Limb (tissue), 2 donors: ENCODE measurements around the gene ACVRL1.
"Not testable (repeated sequence)": the region's sequence is repeated elsewhere in the genome, so short reads cannot be mapped to it uniquely, and the experiment has no call there.

Experiments
- DNase-seq, 2 donors: peaks; one replicate each; pipeline ENCODE4 v3.0.0-alpha.2; 2016; ENCODE audit errors: extremely low spot score in 2 of 2

The ACVRL1 gene

DNA sequence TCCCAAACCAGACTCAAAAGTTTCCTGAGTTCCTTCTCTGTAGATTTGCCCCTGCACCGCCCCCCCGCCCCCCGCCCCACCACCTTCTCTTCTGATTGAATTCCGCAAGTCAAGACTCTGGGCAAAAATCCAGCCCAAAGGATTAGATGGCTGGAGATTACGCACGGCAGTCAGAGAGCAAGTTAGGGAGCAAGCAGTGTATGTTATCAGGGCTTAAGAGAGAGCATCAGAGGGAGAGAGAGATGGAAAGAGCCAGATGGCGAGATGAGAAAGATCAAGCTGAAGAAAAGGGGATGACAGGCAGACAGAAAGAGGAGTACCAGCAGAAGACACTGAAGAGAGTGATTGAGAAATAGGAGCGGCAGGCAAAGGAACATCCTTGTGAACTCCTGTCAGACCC is 33.3 kb upstream of the ACVRL1 start:
- DNase-seq, result no peak

DNA sequence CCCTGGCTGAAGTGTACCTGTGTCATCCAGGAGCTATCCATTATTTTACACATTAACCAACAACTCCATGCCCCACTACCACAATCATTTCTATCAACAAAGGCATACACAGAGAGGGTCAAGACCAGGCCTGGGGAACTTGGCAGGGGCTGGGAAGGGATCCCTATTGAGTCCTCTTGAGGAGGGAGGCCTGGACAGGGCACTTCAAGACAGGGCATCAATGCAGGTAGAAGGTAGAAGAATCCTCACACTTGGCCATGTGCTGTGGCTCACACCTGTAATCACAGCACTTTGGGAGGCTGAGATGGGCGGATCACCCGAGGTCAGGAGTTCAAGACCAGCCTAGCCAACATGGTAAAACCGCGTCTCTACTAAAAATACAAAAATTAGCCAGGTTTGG is 32.8 kb upstream of the ACVRL1 start:
- no peak for DNase-seq

DNA sequence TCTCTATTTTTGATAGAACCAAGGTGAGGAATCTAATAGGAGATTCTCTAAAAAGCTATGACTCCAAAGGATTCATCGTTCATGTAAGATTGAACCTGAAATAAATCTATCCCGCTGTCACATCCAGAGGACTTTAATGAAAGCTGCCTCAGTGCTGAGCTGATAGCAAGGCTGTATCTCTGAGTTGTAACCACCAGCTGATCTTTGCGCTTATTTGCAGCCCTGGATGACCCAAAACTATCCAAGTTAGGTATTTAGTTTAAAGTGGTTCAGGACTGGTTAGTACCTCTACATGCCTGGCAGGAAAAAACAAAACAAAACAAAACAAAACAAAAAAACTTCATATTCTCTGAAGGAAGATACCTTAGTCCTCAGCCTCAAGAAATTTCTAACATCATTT is 28.2 kb upstream of the ACVRL1 start:
- DNase-seq, result no peak

DNA sequence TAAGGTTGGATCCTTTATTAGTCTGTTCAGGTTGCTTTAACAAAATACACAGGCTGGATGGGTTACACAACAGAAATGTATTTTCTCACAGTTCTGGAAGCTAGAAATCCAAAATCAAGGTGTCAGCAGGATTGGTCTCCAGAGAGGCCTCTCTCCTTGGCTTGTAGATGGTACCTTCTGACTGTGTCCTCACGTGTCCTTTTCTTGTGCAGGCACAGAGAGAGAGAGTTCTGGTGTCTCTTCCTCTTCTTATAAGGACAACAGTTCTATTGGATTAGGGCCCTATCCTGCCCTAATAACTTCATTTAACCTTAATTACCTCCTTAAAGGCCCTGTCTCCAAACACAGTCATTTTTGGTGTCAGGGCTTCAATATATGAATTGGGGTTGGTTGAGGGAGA is 24.0 kb upstream of the ACVRL1 start:
- DNase-seq, result no peak

DNA sequence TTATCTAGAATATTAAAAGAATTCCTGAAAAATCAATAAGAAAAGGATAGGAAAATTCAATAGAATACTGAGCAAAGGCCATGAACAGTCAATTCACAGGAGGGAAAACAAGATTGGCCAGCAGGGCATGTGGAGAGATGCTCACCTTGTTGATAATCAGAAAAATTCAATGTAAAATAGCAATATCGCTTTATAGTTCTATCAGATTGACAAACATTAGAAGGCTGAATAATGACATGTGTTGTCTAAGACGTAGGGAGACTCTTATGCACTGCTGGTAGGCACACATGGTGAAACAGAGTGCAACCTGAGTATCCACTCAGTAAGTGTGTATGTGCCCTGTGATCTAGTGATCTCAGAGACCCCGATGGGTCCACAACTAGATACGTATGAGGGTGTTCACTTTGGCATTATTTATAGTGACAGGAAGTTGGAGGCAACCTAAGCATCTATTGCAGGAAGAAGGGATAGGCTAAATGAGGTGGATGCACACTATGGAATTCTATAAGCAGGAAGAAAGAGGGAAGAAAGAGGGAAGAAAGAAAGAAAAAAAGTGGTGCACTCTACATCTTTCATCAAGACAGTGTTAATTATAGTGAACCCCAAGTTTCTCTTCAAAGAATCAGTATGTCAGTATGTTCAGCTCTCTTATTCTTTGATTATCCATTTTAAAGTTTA is 23.2 kb upstream of the ACVRL1 start:
- DNase-seq, result no peak

DNA sequence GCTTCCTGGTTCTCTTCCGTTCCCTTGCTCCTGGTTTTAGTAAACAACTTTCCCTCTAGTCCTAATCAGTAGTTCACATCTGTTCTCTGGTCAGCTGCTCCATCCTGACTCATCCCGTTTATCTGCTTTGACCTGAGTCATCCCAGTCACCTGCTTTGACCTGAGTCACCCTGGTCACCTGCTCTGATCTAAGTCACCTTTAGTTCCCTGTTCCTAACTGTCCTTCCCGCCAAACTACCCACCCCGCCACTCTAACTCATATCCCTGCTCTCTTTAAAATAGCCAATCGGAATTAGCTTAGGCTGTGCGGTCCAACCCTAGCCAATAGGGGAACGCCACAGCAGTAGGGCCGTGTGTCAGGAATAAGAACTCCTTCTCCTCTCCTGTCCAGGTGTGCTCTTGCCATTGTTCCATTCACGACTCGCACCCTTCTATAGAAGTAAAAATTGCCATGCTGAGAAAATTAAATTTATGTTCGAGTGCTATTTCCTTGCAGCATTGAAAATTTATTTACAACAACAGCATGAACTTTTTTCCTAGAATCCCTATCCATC is 22.6 kb upstream of the ACVRL1 start:
- DNase-seq, result no peak

DNA sequence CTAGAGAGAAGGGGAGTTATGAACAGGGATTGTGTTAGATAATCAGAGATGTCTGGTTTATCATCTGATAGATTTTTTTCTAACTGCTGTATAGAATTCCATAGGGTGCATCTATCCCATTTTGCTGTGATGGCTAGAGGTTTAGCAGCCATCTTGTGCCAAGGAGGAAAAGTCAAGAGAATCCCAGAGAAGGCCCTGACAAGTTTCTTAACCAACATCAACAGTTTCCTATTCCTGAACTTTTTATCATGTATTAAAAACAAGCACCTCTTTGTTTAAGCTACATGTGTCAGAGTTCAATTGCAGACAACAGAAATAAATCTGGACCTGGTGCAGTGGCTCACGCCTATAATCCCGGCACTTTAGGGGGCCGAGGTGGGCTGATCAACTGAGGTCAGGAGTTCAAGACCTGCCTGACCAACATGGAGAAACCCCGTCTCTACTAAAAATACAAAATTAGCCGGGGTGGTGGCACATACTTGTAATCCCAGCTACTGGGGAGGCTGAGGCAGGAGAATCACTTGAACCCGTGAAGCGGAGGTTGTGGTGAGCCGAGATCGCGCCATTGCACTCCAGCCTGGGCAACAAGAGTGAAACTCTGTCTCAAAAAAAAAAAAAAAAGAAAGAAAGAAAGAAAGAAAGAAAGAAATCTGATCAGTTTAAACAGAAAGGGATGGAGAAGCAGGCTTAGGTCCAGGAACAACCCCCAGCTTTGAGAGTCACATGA is 21.8 kb upstream of the ACVRL1 start:
- DNase-seq, result not testable (repeated sequence)

GRCh38 chr12:51886021-51886710 is 21.1 kb upstream of the ACVRL1 start:
- peak in 1 of 2 donors; percentile 72 for DNase-seq

DNA sequence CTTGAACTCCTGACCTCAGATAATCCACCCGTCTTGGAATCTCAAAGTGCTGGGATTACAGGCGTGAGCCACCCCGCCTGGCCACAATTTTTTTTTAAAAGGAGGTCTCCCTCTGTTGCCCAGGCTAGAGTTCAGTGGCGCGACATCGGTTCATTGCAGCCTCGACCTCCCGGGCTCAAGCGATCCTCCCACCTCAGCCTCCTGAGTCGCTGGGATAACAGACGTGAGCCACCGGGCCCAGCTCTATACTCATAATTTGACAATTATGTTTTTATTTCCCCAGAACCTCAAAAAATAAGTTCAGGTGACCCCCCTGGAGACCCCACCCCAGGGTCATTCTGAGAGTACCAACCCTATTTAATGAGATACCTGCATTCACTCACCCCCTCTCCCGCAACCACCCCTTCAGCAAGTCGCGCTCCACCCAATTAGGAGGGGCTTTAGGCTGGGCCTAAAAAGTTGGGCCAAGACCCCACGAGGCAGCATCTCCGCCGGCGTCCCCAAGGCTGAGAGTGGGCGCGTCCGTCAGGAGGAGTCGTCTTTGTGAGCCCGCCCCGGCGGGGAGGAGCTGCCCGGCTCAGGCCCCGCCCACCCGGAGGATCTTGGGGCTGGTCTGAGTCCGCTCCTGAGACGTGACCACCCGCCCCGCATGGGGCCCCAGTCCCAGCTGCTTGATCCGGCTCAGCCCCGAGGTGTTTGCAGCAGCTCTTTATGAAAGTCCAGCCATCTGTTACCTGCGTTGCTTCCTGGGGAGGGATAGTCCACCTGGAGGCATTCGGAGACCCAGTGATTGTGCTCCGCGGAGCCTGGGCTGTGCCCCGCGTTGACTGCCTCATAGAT is 19.6 kb upstream of the ACVRL1 start, which contains the start of gene ANKRD33:
Gene ANKRD33, plus strand, starts transcription at position 628 of the 840 bp plus-strand sequence. Its CDS starts 84 bp downstream, at position 712.
- DNase-seq, result no peak

DNA sequence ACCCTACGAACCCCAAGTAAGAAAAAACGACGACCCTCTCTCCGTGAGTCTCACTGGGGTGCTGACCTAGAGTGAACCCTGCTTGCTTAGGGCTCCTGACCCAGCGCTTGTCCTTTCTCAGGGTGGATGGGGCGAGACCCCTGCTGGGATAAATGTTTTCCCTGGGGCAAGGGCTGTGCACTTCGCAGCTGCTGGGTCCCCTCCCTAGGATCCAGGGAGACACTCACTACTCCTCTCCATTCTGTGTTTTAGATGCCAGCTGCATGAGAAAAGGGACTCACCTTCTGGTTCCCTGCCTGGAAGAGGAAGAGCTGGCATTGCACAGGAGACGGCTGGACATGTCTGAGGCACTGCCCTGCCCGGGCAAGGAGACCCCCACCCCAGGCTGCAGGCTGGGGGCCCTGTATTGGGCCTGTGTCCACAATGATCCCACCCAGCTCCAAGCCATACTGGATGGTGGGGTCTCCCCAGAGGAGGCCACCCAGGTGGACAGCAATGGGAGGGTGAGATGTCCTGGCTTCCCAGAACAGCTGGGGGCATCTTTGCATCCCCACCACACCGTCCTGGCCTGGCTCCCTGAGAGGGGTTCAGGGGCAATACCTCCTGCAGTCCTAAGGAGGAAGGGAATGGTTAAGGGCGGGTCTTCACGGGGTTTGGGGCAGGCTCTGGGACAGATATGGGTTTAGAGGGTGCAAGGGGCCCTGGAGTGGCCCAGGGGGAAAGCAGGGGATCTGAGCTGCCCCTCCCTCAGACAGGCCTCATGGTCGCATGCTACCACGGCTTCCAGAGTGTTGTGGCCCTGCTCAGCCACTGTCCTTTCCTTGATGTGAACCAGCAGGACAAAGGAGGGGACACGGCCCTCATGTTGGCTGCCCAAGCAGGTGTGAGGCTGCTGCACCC is 18.7 kb upstream of the ACVRL1 start:
- DNase-seq, result no peak

DNA sequence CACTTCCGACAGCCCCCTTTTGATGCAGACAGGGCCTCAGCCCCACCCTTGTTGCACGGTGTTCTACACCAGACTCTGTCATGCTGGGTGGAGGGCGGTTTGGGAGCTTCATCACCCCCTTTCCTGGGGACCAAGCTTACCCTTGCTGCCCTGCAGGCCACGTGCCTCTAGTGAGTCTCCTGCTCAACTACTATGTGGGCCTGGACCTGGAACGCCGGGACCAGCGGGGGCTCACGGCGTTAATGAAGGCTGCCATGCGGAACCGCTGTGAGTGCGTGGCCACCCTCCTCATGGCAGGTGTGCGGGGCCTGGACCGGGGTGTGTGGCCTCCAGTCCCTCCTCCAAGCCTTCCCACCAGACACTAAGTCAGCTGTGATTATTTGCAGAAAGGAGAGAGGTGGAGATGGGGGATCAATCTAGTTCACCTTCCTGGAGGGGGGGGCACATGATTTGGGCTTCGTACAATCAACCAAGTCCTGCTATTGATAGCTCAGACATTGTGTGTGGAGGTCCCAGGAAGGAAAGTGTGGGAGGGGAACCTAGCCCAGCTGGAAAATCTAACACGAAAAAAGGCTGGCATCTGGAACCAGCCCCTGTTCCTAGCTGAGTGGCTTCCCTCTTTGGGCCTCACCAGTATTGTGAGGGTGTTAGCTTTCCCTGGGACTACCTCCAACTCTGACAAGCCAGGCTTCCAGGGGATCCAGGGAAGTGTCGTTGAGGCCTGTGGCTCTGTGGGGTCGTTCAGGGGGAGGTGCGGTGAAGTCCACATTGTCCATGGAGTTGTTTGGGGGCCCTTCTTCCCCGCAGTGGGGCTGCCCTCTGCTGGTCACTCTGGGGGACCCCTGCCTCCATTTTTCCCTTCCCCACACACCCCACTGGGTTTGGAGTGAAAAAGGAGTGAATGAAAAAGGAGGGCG is 17.8 kb upstream of the ACVRL1 start:
- DNase-seq, result no peak

DNA sequence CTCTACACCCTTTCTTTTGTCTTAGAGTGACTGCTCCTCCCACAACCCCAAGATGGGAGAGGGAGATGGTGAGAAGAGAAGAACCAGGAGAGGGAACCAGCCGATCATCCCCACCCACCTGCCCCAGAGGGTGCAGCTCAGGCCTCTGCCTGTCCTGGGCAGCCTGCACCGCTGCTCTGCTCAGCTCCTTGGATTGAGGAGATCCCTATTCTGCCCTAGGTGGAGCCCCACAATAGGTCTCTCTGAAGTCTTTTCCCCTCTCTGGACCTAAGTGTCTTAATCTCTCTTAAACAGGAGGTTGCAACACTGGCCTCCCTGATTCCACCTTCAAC is 17.2 kb upstream of the ACVRL1 start:
- no peak for DNase-seq

DNA sequence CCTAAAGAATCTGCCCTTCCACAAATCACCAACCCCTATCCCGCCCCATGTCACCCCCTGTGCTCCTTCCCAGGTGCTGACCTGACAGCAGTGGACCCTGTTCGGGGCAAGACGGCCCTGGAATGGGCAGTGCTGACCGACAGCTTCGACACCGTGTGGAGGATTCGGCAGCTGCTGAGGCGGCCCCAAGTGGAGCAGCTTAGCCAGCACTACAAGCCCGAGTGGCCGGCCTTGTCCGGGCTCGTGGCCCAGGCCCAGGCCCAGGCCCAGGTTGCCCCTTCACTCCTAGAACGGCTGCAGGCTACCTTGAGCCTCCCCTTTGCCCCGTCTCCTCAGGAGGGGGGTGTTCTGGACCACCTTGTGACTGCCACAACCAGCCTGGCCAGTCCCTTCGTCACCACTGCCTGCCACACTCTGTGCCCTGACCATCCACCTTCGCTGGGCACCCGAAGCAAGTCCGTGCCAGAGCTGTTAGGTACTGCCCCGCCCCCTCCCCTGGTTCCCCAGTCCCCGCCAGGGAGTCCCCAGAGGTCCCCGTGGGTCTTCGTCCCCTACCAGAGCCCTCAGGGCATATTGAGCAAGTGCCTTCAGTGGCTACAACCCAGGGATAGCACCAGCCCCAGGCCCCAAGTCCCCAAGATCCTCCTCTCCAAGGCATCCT is 16.7 kb upstream of the ACVRL1 start:
- no peak for DNase-seq

DNA sequence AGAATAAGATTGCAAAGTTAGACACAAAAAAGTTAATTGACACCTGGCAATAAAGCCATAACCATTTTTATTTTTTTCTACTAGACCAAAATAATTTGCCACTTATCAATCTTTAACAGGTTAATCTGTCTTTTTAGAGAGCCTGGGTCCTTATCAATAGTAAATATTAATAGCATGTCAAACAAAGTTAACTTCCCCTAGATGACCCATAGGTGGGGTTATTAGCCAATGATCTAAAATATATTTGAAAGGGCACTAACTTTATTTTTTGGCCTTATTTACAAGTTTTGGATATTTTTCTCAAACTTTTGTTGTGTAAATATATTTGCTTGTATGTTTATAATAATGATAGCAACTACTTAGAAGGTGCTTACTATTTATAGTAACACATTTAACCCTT is 15.5 kb upstream of the ACVRL1 start:
- peak in 1 of 2 donors; percentile 50 for DNase-seq

- no peak for DNase-seq
Observed at GRCh38 chr12:51893786-51894185, 13.5 kb upstream of the ACVRL1 start.

DNA sequence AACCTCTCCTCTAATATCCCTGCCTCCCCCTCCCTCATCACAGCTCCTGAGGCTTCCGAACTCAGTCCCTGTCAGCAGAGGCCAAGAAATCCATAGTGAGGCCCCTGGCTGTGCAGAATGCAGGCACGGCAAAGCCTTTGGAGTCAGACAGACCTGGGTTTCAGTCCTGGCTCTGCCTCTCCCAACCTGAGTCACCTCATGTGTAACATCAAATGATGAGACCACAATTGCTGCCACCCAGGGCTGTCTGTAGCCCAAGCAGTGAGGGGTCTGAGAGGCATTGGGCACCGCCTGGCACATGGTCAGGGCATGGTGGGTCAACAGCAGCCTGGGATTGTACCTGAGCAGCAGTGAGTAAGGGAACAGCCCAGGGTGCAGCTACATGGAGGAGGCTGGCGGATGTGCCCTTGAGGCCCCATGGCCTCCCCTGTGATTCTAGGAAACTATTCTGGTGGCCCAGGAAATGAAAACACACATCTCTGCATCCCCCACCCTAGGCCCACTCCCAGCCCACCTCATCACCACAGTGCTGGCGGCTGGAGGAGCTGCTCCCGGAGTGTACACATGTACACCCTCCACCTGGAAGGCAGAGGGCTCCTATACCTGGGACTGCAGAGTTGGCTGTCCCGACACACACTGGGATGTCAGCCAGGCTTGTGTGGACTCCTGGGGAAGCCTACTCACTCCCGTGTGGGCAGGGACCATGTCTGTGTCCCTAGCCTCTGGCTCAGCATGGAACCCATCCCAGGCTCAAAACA is 11.7 kb upstream of the ACVRL1 start:
- no peak for DNase-seq

DNA sequence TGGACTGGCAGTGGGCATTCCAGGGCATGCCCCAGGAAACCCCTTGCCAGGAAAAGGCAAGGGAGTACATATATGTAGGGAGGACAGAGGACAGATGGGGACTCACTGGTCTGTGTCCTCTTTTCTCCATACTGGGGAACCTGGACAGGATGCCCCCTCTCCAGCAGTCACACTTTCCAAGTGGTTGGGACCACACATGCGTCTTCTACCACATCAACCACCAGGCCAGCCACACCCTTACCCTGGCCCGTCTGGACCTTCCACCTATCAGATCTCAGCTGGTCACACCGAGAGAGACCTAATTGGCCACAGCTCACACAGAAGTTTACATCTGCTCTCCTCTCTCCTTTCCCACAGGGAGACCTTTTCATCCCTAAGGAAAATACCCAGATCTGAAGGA is 11.1 kb upstream of the ACVRL1 start:
- no peak for DNase-seq

DNA sequence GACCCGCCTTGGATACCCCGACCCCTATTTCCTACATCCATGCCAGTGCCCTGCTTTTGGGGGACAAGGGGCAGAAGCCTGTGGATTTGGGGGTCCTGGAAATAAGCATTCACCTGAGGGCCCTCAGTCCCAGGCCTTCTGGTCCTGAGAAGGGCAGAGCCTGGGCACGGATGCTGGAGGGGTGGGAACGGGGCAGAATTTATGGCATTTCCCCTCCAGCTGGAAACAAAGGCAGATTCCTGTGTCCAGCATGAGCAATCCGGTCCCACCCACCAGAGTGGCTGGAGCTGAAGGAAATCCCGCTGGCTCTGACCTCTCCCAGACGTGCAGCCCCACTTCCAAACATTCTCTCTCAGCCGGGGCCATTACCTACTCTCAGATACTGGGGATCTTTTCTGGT is 10.1 kb upstream of the ACVRL1 start:
- no peak for DNase-seq
